CD1c-positive myeloid dendritic cell (primary cell): ENCODE results near the gene SCARF1.

Experiments
- DNase-seq: peaks from one replicate; pipeline ENCODE4 v3.0.0-alpha.2; 2016; ENCODE audit errors: extremely low spot score

The SCARF1 gene

DNA sequence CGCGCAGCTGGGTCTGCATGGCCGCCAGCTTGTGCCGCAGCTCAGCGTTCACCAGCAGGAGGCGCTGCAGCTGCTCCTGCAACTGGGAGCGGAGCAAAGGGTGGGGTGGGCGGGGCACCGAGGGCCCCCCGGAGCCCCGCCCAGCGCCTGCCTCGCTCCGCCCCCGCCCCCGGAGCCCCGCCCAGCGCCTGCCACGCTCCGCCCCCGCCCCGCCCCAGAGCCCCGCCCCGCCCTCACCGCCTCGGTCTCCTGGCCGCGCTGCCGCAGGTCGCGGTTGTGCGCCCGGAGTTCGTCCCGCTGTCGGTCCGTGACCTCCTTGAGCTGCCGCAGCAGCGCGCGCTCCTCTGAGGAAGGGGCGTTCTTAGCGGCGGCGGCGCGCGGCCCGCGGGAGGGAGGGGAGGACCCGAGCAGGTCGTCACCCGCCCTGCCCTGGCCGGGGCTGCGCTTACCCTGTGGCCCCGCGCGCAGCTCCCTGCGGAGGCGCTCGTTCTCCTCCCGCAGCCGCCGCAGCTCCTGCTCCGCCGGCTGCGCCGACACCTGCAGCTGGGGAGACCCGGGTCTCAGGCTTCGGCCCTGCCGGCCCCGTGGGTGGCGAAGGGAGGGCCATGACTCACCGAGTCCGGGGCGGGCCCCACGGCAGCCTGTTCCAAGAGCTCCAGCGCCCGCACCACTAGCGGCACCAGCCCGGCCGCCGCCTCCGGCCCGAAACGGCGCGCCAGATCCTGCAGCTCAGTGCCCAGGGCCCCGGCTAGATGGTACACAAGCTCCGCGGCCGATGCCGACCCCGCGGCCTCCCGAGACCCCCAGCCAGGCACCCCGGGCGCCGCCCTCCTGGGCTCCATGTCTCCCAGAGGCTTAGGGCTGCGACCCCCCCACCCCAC, 3.7 kb upstream of the SCARF1 start:
- DNase-seq, result peak; percentile 98

DNA sequence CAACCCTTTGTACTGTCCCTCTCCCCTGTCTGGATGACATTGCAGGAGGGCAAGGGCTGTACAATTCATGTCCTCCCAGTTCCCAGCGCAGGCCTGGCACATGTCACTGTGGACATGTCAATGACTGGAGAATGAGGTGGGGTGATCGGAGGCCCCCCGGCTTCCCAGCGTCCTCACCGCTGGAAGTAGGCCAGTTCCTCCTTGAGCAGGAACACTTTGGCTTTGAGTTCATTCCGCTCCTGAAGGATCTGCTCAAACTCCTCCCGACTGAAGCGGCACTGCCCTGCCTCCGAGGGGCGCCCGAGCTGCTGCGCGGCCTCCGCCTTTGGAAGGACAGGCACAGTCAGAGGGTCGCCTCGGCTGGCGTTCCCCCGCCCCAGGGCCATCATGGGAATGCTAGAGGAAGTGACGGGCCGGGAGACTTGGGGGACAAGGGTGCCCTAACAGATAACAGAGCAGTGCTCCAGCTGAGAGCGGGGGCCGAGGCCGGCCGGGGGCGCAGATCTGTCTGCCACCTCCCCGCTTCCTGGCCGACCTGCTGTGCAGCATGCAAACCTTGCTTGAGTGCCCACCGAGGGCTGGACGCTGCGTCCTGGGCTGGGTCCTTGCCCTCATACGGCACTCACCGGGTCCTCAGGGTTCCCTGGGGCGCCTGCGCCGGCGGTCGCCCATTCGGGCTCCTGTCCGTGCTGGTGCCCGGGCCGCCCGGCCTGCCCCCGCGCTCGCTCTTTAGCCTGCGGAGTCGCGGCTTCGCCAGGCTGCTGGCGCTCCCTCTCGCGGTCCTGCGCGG, 2.8 kb upstream of the SCARF1 start:
- DNase-seq, result peak; percentile 38

DNA sequence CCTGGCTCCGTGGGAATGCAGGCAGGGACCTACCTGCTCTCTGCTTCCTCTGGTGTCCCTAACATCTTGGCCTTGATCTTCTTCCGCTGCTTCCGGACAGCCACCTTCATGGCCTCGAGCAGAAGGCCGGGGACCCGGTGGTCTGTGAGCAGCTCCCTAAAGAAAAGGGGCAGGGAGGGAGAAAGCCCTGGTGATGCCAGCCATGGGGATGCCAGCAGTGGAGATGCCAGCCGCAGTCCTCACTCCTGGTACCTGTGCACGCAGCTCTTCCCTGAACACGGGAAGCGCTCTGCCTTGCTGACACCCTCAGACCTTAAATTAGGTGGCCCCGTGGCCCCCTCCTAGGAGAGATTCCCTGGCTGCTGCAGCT, 2.3 kb upstream of the SCARF1 start:
- no peak for DNase-seq

DNA sequence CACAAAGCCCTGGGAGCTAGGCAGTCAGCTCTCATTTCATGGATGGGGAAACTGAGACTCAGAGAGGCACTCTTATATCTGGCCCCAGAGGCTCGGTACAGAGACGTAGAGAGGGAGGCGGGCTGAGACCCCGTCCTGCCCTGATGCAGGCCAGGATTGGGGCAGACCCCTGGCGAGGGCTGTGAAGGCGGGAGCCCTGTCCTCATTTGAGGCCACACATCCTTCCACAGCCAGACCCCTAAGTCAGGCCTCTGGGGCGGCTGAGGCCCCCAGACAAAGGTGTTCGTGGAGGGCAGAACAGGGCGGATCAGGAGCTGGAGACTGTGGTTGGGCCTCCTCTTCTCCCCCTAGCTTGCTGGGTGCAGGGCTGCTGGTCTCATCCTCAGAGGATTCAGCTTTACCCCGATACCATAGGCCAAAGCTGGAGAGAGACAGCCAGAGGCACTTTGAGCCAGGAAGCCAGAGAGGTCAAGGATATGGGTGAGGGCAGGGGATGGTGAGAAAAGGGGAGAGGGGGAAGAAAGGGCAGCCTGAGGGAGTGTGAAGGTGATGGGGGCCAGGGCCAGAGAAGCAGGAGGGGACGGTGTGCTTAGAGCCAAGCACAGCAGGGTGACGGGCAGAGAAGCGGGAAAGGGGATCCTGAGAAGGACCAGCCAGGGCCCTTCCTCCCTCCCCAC, 805 bp upstream of the SCARF1 start:
- DNase-seq, result no peak

GRCh38 chr17:1644493-1645206, 882 bp downstream of the SCARF1 start:
- peak; percentile 82 for DNase-seq

DNA sequence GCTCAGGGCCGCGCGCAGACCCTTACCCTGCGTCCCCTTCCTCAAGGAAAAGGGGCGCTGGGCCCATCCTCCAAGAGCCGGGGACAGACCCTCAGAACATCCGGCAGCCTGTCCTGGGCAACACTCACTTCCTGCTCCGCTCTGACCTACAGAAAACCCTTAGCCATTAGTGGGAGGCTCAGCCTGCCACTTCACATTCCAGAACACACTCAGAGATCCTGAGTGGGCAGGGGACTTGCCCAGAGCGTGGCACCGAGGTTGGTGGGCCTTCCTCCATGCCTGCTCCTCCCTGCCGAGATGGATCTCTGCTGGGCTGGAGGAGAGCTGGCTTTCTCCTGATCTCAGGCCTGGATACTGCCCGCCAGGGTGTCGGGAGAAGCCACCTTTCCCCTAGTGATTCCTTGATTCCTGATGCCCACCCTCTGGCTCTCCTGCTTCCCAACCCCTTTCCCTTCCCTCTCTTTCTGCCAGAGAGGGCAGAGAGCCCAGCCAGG, 1.5 kb downstream of the SCARF1 start:
- DNase-seq, result peak; percentile 63

- peak; percentile 62 for DNase-seq
Measured at GRCh38 chr17:1643293-1643998, 2.1 kb downstream of the SCARF1 start.

DNA sequence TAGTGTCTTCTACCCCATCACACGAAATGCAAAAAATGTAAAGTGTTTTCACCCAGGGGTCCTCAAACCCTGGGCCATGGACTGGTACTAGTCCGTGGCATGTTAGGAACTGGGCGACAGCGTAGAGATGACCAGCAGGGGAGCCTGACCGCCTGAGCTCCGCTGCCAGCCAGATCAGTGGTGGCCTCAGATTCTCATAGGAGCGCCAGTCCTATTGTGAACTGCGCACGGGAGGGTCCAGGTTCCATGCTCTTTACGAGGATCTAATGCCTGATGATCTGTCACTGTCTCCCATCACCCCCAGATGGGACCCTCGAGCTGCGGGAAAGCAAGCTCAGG, 4.5 kb downstream of the SCARF1 start:
- DNase-seq, result no peak

GRCh38 chr17:1640329-1641064, 5.0 kb downstream of the SCARF1 start:
- no peak for DNase-seq

GRCh38 chr17:1639549-1640180, 5.9 kb downstream of the SCARF1 start:
- peak; percentile 24 for DNase-seq

- DNase-seq, result no peak
Measured at GRCh38 chr17:1638624-1639300, 6.8 kb downstream of the SCARF1 start.

DNA sequence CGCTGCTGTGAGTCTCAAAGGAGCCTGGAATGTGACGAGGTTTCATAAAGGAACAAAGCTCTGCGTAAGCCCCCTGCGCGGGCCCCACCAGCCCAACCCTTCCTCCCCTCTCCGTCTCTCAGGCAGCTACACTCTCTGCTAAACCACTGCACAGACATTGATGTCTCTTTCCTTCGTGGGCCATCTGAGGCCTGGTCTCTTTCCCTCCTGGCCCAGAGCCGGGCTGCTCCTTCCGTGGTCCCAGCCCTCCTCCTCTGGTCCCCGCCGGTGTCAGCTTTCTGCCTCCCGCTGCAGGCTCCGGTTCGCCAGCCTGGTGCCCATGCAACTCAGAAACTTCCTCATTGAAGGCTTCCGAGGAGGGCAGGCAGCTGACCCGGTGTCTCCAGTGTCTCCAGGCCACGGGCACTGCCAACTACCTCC, 7.4 kb downstream of the SCARF1 start:
- no peak for DNase-seq

DNA sequence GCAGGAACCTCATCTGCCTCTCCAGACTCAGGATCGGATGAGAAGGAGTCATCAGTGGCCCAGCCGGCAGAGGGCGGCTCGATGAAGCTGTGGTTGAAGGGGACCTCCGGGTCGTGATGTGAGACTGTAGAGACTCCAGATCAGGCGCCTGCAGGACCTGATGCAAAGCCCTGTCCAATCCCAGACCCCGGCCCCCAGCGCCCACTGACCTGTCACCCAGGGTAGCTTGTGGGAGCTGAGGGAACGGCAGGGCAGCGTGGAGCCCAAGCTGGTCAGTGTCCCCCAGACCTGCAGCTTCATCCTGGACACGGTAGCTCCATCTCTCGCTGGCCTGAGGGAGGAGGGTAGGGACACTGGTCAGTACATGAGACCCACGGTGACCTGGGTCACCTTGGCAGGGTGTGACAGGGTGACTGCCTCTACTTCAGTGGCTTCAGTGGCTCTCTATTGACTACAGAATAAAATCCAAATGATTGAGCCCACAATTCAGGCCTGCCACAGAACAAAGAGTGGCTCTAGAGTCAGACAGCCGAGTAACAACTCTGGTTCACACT, 8.7 kb downstream of the SCARF1 start:
- no peak for DNase-seq

GRCh38 chr17:1635675-1636465, 9.7 kb downstream of the SCARF1 start:
- no peak for DNase-seq

DNA sequence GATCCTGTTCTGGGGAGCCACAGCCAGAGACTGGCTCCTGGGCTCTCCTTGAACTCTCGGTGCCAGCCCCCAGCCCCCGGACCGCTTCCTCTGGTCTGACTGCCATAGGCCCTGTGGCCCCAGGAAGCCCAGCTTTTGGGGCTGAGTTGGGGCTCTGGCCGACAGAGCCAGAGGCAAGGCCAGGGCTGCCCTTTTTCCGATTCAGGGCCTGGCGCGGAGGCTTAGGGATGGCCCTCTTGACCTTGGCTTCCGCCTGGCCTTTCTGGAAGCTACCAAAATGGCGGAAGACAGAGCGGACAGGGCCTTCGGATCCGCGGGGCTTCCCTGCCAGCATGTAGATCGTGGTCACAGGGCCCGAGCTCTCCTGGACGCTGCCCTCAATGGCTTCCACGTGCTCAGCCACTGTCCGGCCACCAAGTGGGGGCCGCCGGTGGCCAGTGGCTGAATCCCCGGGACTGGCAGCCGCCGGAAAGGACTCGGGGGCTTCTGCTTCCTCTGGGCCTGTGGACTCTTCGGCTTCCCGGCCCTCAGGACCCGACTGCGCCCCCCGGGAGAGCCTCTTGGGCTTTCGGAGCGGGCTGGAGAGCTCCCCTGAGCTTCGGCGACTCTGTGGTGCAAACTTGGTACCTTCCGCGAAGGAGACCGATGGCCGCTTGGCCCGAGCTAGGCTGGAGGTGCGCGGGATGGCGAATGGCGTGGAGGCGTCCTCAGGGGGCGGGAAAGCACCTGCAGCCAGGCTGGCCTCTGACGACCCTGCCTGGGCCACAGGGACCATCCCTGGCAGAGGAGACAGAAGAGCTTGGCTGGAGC, 10.5 kb downstream of the SCARF1 start:
- DNase-seq, result no peak

- DNase-seq, result peak; percentile 51
Measured at GRCh38 chr17:1630662-1631061, 14.9 kb downstream of the SCARF1 start.
